T-helper 2 cell treated with Interferon-gamma antibody and Interleukin-4, amounts not matched to agents 100 ng/mL and 5 ng/mL, for 36 hours (primary cell): Measurements from ENCODE around the gene CADM3. TPM values are rescaled to one million over a fixed set of nuclear protein-coding genes. Genes with fewer than 3 reads are reported as not detected.

Experiments
- intact Hi-C: fragments of 100-400 bp; cut with micrococcal nuclease; formaldehyde crosslinking; loops from one replicate; pipeline ENCODE4 v1.15.1; 2023
- total RNA-seq: library from RNA; stranded (reverse); gene quantifications from 2 replicates; pipeline ENCODE4 v1.2.3, GENCODE V29; 2022

Gene CADM3
- total RNA-seq, 1 donor from 2014 or later: not detected

GRCh38 chr1:159204161-159205141 is 33.0 kb downstream of the CADM3 start, which contains the start of gene ACKR1:
TSS of gene ACKR1 (plus strand) at chr1:159204875. CDS start at chr1:159204960, 85 bp downstream.
- intact Hi-C loops: no loop called here

DNA sequence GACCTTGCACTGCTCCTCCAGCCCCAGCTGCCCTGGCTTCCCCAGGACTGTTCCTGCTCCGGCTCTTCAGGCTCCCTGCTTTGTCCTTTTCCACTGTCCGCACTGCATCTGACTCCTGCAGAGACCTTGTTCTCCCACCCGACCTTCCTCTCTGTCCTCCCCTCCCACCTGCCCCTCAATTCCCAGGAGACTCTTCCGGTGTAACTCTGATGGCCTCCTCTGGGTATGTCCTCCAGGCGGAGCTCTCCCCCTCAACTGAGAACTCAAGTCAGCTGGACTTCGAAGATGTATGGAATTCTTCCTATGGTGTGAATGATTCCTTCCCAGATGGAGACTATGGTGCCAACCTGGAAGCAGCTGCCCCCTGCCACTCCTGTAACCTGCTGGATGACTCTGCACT is 33.8 kb downstream of the CADM3 start:
- intact Hi-C loops: no loop called here

DNA sequence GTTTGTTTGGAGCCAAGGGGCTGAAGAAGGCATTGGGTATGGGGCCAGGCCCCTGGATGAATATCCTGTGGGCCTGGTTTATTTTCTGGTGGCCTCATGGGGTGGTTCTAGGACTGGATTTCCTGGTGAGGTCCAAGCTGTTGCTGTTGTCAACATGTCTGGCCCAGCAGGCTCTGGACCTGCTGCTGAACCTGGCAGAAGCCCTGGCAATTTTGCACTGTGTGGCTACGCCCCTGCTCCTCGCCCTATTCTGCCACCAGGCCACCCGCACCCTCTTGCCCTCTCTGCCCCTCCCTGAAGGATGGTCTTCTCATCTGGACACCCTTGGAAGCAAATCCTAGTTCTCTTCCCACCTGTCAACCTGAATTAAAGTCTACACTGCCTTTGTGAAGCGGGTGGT is 34.7 kb downstream of the CADM3 start:
- intact Hi-C loops: no loop called here

- intact Hi-C loops: no loop called here
Observed at GRCh38 chr1:159207080-159207479, 35.7 kb downstream of the CADM3 start.

- intact Hi-C loops: no loop called here
Observed at GRCh38 chr1:159207774-159208173, 36.4 kb downstream of the CADM3 start.

GRCh38 chr1:159208175-159208825 is 36.9 kb downstream of the CADM3 start:
- intact Hi-C loops: no loop called here

DNA sequence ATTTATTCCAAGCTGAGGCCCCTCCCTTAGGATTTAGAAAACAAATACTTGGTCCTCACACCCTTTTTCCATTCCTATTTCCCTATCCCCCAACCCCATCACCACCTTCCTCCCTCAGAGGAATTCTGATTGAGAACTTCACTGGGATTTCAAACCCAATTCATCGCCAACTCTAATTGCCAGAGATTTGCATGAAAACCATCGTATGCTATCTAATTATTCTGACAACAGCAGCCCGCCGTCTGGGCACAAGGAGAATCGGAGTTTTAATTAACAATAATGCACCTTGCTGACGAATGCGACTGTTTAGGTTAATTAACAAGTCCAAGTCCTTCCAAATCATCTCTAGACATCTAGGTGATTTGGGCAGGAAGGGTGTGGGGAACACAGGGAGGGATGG is 37.6 kb downstream of the CADM3 start:
- intact Hi-C loops: no loop called here

- intact Hi-C loops: loop anchor here (1.0 kb wide), 1 partner anchor 50 kb away; no protein-coding TSS in a partner anchor
Observed at GRCh38 chr1:159211331-159212136, 40.1 kb downstream of the CADM3 start.

GRCh38 chr1:159212596-159212995 is 41.2 kb downstream of the CADM3 start:
- intact Hi-C loops: no loop called here

DNA sequence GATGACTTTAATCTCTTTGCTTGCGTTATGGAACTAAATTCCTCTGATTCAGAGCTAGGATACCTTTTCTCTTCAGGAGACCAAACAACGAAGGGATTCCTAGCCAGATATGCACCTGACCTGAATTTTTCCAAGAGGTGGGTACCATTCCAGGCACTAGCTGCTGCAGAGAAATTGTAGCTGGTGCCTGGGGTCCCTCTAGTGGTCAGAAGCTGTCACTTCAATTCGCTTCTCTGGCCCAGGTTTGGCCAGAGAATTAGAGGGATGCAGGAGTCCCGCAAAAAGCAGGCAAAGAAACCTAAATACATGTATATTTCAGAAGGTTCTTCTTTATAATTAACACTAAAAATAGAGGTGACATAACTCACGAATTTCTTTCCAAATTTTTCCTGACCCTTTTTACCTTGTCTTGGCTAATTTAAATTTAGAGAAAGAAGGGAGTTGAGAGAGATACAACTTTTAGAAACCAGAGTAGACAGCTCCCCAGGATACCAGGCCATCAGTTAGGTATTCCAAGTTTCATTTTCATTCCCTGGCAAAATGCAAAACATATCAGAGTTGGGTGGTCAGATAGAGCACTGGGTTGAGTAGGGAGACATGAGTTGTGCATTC is 42.8 kb downstream of the CADM3 start:
- intact Hi-C loops: loop anchor here (2.0 kb wide), 1 partner anchor 81 kb away; no protein-coding TSS in a partner anchor

- intact Hi-C loops: no loop called here
Observed at GRCh38 chr1:159218649-159219636, 47.5 kb downstream of the CADM3 start.

GRCh38 chr1:159222075-159222865 is 50.9 kb downstream of the CADM3 start:
- intact Hi-C loops: no loop called here

- intact Hi-C loops: no loop called here
Observed at GRCh38 chr1:159223004-159223403, 51.6 kb downstream of the CADM3 start.

DNA sequence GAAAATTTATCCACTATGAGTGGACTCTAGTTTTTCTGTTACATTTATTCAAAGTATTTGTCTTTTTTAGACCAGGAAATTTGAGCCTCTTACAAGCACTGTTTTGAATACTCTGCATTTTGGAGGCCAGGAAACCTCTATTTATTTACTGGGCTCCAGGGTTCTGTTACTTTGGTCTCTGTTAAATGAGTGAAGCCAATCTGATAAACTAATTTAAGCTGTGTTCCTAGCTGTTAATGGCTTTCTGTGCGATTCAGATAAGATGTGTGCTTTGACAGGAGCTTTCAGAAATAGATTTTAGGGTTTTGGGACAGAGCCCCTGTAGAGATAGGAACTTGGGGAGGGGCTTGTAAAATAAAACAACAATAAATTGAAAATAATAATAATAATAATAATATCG is 57.1 kb downstream of the CADM3 start:
- intact Hi-C loops: no loop called here

DNA sequence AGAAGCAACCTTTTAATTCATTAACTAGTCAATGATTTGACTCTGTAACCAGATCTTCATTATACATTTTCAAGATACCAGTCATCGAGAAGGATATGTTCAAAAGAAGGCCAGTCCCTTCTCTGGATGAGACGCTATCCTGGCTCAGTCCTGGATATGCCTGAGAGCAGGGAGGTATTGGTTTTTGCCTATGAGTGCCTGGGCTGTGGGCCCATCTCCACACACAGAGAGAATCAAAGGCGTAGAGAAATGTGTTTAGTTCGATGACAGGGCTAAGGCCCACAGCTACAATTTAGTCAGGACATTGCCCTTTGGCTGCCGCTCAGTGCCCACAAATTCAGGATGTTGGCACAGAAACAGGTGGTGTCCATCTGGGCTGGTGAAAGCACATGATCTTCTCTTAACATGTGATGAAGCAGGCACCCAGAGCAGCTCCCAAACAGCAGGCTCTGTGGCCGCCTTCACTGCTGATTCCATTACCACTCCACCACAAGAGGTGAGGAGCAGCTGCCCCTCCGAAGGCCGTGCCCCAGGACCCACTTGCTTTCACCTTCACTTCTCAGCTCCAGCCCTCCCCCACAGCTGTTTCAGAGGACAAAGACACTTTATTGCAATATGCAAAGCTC is 58.0 kb downstream of the CADM3 start:
- intact Hi-C loops: no loop called here

- intact Hi-C loops: no loop called here
Observed at GRCh38 chr1:159229896-159230295, 58.5 kb downstream of the CADM3 start.

GRCh38 chr1:159239551-159240220 is 68.3 kb downstream of the CADM3 start:
- intact Hi-C loops: no loop called here

GRCh38 chr1:159247266-159247665 is 75.9 kb downstream of the CADM3 start:
- intact Hi-C loops: no loop called here
